GM23338 (cell line): ENCODE measurements around the gene ARHGAP19. TPM values are rescaled to one million over a fixed set of nuclear protein-coding genes. Genes with fewer than 3 reads are reported as not detected.

Experiments used
- ATAC-seq: fragments of 200-7000 bp; cut with Tn5 transposase; 3 replicates; pipeline ENCODE4 v1.9.1; 2020
- DNase-seq: peaks from one replicate; pipeline ENCODE4 v3.0.0-alpha.2; 2015; ENCODE audit warnings: low spot score
- H2AFZ ChIP-seq: fragments of 200-600 bp; sonication (generic); 2 replicates; pipeline ENCODE4 v1.8.0; 2016; ENCODE audit warnings: antibody characterized with exemption, mild to moderate bottlenecking, moderate library complexity
- H3F3A ChIP-seq: fragments of 200-600 bp; sonication (generic); replicated peaks from 2 replicates; pipeline ENCODE4 v1.8.0; 2017; ENCODE audit warnings: antibody characterized with exemption, mixed run types, low read depth
- H3K27ac ChIP-seq: fragments of 200-600 bp; sonication (generic); 2 replicates; pipeline ENCODE4 v1.6.1; 2016; ENCODE audit warnings: low read depth
- H3K27me3 ChIP-seq: fragments of 200-600 bp; sonication (generic); 2 replicates; pipeline ENCODE4 v1.8.0; 2016; ENCODE audit warnings: mild to moderate bottlenecking, mixed run types, moderate library complexity; ENCODE audit not compliant: insufficient read depth
- H3K36me3 ChIP-seq: fragments of 200-600 bp; sonication (generic); 2 replicates; pipeline ENCODE4 v1.8.0; 2016; ENCODE audit warnings: mild to moderate bottlenecking; ENCODE audit not compliant: insufficient read depth
- H3K4me1 ChIP-seq: fragments of 200-600 bp; sonication (generic); 2 replicates; pipeline ENCODE4 v1.8.0; 2016; ENCODE audit warnings: mild to moderate bottlenecking, moderate library complexity; ENCODE audit not compliant: insufficient read depth
- H3K4me2 ChIP-seq: fragments of 200-600 bp; sonication (generic); 2 replicates; pipeline ENCODE4 v1.7.1; 2017; ENCODE audit warnings: mixed run types
- H3K4me3 ChIP-seq: fragments of 200-600 bp; sonication (generic); 2 replicates; pipeline ENCODE4 v1.6.1; 2016; ENCODE audit warnings: mixed run types
- H3K79me2 ChIP-seq: fragments of 200-600 bp; sonication (generic); replicated peaks from 2 replicates; pipeline ENCODE4 v1.8.0; 2017; ENCODE audit warnings: mild to moderate bottlenecking; ENCODE audit not compliant: insufficient read depth
- H3K9me2 ChIP-seq: fragments of 200-600 bp; sonication (generic); 2 replicates; pipeline ENCODE4 v1.8.0; 2017; ENCODE audit not compliant: insufficient read depth
- H4K20me1 ChIP-seq: fragments of 200-600 bp; sonication (generic); replicated peaks from 2 replicates; pipeline ENCODE4 v1.8.0; 2017; ENCODE audit warnings: mild to moderate bottlenecking; ENCODE audit not compliant: insufficient read depth
- H3K27ac Mint-ChIP-seq: 2 replicates; pipeline ENCODE4 v1.8.0; 2020; ENCODE audit warnings: inconsistent platforms, mild to moderate bottlenecking, moderate library complexity, mixed read lengths
- H3K27me3 Mint-ChIP-seq: 3 replicates; pipeline ENCODE4 v1.8.0; 2022; ENCODE audit warnings: low read depth, mild to moderate bottlenecking, moderate library complexity, mixed read lengths, inconsistent platforms; ENCODE audit not compliant: insufficient read depth, poor library complexity
- H3K36me3 Mint-ChIP-seq: 3 replicates; pipeline ENCODE4 v1.8.0; 2021; ENCODE audit warnings: low read depth, mild to moderate bottlenecking, inconsistent platforms, moderate library complexity, mixed read lengths
- H3K4me1 Mint-ChIP-seq: 3 replicates; pipeline ENCODE4 v1.8.0; 2020; ENCODE audit warnings: mild to moderate bottlenecking, inconsistent platforms, mixed read lengths
- H3K4me3 Mint-ChIP-seq: 3 replicates; pipeline ENCODE4 v1.8.0; 2021; ENCODE audit warnings: moderate library complexity, mild to moderate bottlenecking, inconsistent platforms, mixed read lengths
- H3K9me3 Mint-ChIP-seq: 3 replicates; pipeline ENCODE4 v1.8.0; 2020; ENCODE audit warnings: moderate library complexity, mild to moderate bottlenecking, inconsistent platforms, mixed read lengths
- CREB1 ChIP-seq: fragments of 250-450 bp; sonication (Bioruptor Pico); IDR thresholded peaks from 2 replicates; pipeline ENCODE4 v1.5.0; 2020; ENCODE audit warnings: low read depth, mild to moderate bottlenecking, moderate library complexity
- CTCF ChIP-seq, 2 experiments: fragments of 200-600 bp in 1 of 2; sonication (generic) in 1 of 2; conservative IDR thresholded peaks; 2 replicates each; pipeline versions ENCODE4 v1.5.1 to v1.6.1; 2016 to 2017; ENCODE audit warnings: antibody characterized with exemption in 2 of 2, low read depth in 2 of 2, mild to moderate bottlenecking in 2 of 2, moderate library complexity in 1 of 2
- EZH2 ChIP-seq: fragments of 200-600 bp; sonication (generic); IDR thresholded peaks from one replicate; pipeline ENCODE4 v1.8.0; 2017; ENCODE audit warnings: antibody characterized with exemption, mild to moderate bottlenecking, low read depth; ENCODE audit not compliant: unreplicated experiment
- EZH2phosphoT487 ChIP-seq: fragments of 200-600 bp; sonication (generic); IDR thresholded peaks from one replicate; pipeline ENCODE4 v1.8.1; 2018; ENCODE audit warnings: antibody characterized with exemption; ENCODE audit not compliant: unreplicated experiment
- JUNB ChIP-seq: IDR thresholded peaks from one replicate; pipeline ENCODE4 v1.6.1; 2016; ENCODE audit warnings: antibody characterized with exemption; ENCODE audit not compliant: unreplicated experiment
- NANOG ChIP-seq: IDR thresholded peaks from 2 replicates; pipeline ENCODE4 v1.6.1; 2016; ENCODE audit warnings: antibody characterized with exemption, borderline replicate concordance
- STAT1 ChIP-seq: IDR thresholded peaks from one replicate; pipeline ENCODE4 v1.6.1; 2016; ENCODE audit warnings: antibody characterized with exemption; ENCODE audit not compliant: unreplicated experiment
- ZNF114 ChIP-seq: fragments of 250-450 bp; sonication (Bioruptor Pico); IDR thresholded peaks from 2 replicates; pipeline ENCODE4 v1.5.0; 2020; ENCODE audit warnings: mild to moderate bottlenecking, moderate library complexity
- ZNF331 ChIP-seq: fragments of 250-450 bp; sonication (Bioruptor Pico); IDR thresholded peaks from 2 replicates; pipeline ENCODE4 v1.5.0; 2020; ENCODE audit warnings: low read depth, mild to moderate bottlenecking, moderate library complexity
- polyA plus RNA-seq: library from polyadenylated mRNA; unstranded; fragments of >200 nt; fragmentation: Nextera tagmentation; extraction: Ambion mirVana; gene quantifications from 2 replicates; pipeline ENCODE4 v1.2.1, GENCODE V29; 2016
- total RNA-seq: library from RNA; depleted of rRNA; stranded (reverse); fragments of >200 nt; shearing (Covaris generic); gene quantifications from 2 replicates; pipeline ENCODE4 v1.2.3, GENCODE V29; 2014
- TF ChIP-seq, protein P1 (sequence below): fragments of 250-450 bp; sonication (Bioruptor Pico); IDR thresholded peaks from 2 replicates; pipeline ENCODE4 v1.5.0; 2020; ENCODE audit warnings: mild to moderate bottlenecking, moderate library complexity

Gene ARHGAP19
- total and polyA plus RNA-seq, 2 experiments from 2014 or later, result 11.5 to 38.8 TPM

DNA sequence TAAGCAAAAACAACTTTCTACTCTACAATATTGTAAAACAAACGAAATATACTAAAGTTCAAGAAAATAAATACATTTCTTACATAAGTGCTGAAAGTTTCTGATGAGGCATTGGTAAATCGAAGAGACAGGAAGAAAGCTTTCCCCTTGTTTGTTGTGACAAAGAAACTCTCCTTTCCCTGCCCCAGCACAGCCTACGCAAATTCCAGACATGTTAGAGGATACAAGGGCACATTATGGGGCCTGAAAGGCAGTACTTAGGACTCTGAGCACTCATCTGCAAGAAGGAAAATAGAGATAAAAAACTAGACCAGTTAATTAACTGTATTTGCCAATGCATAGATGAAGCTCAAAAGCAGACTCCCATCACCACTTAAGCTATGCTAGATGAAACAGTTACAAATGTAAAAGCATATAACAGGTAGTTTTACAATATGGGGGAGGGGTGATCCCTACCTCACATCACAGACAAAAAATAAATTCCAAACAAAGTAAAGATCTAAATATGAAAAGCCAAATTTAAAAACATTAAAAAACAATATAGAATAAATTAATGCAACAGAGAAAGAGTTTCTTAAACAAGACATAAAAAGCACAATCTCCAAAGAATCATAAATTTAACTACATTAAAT, 21.8 kb downstream of the ARHGAP19 start:
- H3K4me1 ChIP-seq, result peaks cover 17% of the 10 kb centered on the region
- no peak overlapping the region for H3K4me3 ChIP-seq
- no peak overlapping the region for H3K4me2 ChIP-seq
- no peak for TF ChIP-seq EZH2
- TF ChIP-seq ZNF114, result no peak
- no peak for TF ChIP-seq ZNF331 (CRISPR knock-in tag)
- TF ChIP-seq, protein P1, sequence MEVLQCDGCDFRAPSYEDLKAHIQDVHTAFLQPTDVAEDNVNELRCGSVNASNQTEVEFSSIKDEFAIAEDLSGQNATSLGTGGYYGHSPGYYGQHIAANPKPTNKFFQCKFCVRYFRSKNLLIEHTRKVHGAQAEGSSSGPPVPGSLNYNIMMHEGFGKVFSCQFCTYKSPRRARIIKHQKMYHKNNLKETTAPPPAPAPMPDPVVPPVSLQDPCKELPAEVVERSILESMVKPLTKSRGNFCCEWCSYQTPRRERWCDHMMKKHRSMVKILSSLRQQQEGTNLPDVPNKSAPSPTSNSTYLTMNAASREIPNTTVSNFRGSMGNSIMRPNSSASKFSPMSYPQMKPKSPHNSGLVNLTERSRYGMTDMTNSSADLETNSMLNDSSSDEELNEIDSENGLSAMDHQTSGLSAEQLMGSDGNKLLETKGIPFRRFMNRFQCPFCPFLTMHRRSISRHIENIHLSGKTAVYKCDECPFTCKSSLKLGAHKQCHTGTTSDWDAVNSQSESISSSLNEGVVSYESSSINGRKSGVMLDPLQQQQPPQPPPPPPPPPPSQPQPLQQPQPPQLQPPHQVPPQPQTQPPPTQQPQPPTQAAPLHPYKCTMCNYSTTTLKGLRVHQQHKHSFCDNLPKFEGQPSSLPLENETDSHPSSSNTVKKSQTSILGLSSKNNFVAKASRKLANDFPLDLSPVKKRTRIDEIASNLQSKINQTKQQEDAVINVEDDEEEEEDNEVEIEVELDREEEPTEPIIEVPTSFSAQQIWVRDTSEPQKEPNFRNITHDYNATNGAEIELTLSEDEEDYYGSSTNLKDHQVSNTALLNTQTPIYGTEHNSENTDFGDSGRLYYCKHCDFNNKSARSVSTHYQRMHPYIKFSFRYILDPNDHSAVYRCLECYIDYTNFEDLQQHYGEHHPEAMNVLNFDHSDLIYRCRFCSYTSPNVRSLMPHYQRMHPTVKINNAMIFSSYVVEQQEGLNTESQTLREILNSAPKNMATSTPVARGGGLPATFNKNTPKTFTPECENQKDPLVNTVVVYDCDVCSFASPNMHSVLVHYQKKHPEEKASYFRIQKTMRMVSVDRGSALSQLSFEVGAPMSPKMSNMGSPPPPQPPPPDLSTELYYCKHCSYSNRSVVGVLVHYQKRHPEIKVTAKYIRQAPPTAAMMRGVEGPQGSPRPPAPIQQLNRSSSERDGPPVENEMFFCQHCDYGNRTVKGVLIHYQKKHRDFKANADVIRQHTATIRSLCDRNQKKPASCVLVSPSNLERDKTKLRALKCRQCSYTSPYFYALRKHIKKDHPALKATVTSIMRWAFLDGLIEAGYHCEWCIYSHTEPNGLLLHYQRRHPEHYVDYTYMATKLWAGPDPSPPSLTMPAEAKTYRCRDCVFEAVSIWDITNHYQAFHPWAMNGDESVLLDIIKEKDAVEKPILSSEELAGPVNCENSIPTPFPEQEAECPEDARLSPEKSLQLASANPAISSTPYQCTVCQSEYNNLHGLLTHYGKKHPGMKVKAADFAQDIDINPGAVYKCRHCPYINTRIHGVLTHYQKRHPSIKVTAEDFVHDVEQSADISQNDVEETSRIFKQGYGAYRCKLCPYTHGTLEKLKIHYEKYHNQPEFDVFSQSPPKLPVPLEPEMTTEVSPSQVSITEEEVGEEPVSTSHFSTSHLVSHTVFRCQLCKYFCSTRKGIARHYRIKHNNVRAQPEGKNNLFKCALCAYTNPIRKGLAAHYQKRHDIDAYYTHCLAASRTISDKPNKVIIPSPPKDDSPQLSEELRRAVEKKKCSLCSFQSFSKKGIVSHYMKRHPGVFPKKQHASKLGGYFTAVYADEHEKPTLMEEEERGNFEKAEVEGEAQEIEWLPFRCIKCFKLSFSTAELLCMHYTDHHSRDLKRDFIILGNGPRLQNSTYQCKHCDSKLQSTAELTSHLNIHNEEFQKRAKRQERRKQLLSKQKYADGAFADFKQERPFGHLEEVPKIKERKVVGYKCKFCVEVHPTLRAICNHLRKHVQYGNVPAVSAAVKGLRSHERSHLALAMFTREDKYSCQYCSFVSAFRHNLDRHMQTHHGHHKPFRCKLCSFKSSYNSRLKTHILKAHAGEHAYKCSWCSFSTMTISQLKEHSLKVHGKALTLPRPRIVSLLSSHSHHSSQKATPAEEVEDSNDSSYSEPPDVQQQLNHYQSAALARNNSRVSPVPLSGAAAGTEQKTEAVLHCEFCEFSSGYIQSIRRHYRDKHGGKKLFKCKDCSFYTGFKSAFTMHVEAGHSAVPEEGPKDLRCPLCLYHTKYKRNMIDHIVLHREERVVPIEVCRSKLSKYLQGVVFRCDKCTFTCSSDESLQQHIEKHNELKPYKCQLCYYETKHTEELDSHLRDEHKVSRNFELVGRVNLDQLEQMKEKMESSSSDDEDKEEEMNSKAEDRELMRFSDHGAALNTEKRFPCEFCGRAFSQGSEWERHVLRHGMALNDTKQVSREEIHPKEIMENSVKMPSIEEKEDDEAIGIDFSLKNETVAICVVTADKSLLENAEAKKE (CRISPR knock-in tag), result no peak
- no peak for TF ChIP-seq CREB1 (CRISPR knock-in tag)
- no peak for TF ChIP-seq STAT1
- TF ChIP-seq NANOG, result no peak
- no peak for TF ChIP-seq CTCF (conservative IDR thresholded peaks at IDR 0.05; ENCODE audit: low read depth in 2 of 2)
- TF ChIP-seq JUNB, result no peak
- TF ChIP-seq EZH2phosphoT487, result no peak
- Mint-ChIP-seq H3K36me3 (peaks cover 20% of the 10 kb centered on the region; the same call in 2 of the 3 replicates), H3K4me3 (no peak overlapping the region), H3K27me3 (peaks cover 2% of the 10 kb centered on the region), H3K4me1 (peaks cover 18% of the 10 kb centered on the region), H3K27ac (no peak overlapping the region), H3K9me3 (peaks cover 12% of the 10 kb centered on the region; the same call in 2 of the 3 replicates)
- H3K27me3 ChIP-seq, result no peaks in the 10 kb centered on the region
- H2AFZ ChIP-seq, result no peak overlapping the region
- peaks cover 7% of the 10 kb centered on the region; the same call in 1 of the 2 replicates for H4K20me1 ChIP-seq
- H3K9me2 ChIP-seq, result no peaks in the 10 kb centered on the region
- peaks cover 79% of the 10 kb centered on the region for H3K79me2 ChIP-seq
- ATAC-seq (no peak), DNase-seq (peak; percentile 41)
- H3K36me3 ChIP-seq, result no peaks in the 10 kb centered on the region
- no peak overlapping the region for H3K27ac ChIP-seq
- no peaks in the 10 kb centered on the region for H3F3A ChIP-seq
